ENCODE measurements around the gene PSMD2.

- no peak for TF ChIP-seq CTCF (IDR thresholded peaks at IDR 0.05; ENCODE audit: insufficient read depth, low read length, poor library complexity, severe bottlenecking)
- TF ChIP-seq EZH2phosphoT487 (conservative IDR thresholded peaks at IDR 0.05; ENCODE audit: low read length): no peak
Observed at GRCh38 chr3:184314700-184315542, 15.9 kb downstream of the PSMD2 start.
